ENCODE results near the gene LEKR1.

GRCh38 chr3:156978481-156978961 is 152.4 kb downstream of the LEKR1 start:
- TF ChIP-seq TAF1 (IDR thresholded peaks at IDR 0.05; ENCODE audit: borderline replicate concordance, insufficient read depth, low read length) (no peak), POLR2AphosphoS5 (IDR thresholded peaks at IDR 0.05; ENCODE audit: low read depth, low read length) (no peak), REST (IDR thresholded peaks at IDR 0.05; ENCODE audit: insufficient read depth in 1 of 2, low read depth in 2 of 2, low read length in 2 of 2) (no peak)

Data from PFSK-1 (cell line).